GM19023 (cell line): ENCODE data around the gene MCFD2.
"Not testable (repeated sequence)": the region's sequence is repeated elsewhere in the genome, so short reads cannot be mapped to it uniquely, and the experiment has no call there.

Experiments used
- ATAC-seq: cut with Tn5 transposase; IDR thresholded peaks from one replicate; pipeline ENCODE4 v1.9.1; 2021; ENCODE audit warnings: mild to moderate bottlenecking, moderate library complexity; ENCODE audit not compliant: unreplicated experiment

MCFD2 gene

DNA sequence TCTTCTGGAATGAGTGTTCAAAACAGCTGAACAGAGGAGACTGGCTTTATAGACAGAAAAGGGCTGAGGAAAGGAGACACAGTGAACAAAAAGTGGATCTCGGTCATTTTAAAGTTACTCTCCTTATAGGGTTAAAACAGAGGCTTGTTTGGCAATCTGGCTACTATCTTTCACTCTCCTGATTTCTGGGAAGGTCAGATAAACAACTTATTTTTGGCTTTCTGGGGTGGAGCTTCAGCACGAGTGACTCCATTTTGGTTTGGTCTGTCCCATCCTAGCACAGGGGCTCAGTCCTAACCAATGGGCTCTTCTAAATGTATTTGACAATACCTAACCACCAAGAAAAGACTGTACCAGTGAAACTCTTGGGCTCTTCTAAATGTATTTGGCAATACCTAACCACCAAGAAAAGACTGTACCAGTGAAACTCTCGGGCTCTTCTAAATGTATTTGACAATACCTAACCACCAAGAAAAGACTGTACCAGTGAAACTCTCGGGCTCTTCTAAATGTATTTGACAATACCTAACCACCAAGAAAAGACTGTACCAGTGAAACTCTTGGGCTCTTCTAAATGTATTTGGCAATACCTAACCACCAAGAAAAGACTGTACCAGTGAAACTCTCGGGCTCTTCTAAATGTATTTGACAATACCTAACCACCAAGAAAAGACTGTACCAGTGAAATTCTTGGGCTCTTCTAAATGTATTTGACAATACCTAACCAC lies 39.5 kb downstream of the MCFD2 start:
- ATAC-seq: not testable (repeated sequence)

DNA sequence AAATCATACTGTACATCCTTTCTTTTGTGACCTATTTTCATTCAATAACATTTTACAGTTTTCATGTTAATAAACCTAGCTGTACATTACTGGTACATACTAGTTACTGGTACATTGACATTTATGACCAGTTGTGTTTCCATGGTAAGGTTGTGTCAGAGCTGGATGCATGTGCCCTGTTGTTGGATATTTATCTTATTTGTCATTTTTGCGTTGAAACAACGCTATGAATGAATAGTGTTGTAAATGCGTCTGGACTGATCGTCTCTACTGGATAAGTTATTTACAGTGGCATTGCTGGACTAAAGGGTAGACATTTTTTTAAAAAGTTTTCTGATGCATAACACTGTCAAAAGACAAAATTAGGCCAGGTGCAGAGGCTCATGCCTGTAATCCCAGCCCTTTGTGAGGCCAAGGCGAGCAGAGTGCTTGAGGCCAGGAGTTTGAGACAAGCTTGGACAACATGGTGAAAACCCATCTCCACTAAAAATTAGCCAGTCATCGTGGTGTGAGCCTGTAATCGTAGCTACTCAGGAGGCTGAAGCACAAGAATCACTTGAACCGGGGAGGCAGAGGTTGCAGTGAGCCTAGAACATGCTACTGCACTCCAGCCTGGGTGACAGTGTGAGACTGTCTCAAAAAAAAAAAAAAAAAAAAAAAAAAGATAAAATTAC lies 40.2 kb downstream of the MCFD2 start:
- no peak for ATAC-seq

DNA sequence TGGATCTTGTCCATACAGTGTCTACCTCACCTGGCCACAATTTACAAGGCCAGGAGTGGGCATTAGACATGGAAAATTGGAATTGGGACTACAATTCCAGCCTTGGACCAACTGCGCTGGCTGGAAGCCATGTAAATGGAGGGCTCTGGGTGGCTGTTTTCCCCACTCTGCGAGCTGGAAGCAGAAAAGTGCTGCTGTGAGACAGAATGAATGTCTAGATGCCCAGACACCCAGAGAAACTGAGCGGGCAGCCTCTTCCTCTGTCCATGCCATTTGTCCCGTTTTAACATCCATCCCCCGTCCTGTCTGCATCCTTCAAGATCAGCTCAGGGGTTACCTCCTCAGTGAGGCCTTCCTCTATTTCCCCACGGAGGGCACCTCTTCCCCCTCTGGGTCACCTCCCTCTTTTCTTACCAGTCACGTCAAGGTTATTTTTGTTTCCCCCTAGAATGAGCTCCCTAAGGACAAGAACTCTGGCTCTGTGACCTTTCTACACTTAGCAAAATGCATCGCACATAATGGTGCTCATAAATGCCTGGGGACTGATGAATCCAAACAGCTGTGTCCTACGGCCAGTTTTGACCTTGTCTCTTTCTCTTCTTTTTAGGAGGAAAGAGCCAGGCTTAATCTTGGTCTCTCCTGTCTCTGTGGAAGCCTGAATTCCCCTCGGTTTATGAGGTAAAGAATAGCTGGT lies 41.2 kb downstream of the MCFD2 start:
- no peak for ATAC-seq

DNA sequence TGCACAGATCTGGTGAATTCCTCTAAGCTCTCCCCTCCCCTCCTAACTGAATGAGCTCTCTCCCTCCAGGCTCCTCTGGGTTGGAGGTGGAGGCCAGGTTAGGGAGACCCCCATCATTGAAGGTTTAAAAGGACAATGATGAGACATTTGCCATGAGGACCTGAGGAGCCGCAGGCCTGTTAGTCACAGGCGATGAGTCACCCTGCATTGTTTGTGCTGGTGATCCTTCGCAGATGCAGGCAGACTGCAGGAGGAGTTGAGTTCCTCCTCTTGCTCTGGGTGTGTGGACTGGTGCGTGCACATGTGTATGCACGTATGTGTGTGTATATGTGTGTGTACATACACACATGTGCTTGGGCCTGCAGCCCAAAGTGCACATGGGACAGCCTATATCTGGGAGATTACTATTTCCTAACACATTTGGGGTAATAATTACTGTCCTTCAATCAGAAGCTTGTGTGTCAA lies 42.0 kb downstream of the MCFD2 start:
- ATAC-seq: no peak

DNA sequence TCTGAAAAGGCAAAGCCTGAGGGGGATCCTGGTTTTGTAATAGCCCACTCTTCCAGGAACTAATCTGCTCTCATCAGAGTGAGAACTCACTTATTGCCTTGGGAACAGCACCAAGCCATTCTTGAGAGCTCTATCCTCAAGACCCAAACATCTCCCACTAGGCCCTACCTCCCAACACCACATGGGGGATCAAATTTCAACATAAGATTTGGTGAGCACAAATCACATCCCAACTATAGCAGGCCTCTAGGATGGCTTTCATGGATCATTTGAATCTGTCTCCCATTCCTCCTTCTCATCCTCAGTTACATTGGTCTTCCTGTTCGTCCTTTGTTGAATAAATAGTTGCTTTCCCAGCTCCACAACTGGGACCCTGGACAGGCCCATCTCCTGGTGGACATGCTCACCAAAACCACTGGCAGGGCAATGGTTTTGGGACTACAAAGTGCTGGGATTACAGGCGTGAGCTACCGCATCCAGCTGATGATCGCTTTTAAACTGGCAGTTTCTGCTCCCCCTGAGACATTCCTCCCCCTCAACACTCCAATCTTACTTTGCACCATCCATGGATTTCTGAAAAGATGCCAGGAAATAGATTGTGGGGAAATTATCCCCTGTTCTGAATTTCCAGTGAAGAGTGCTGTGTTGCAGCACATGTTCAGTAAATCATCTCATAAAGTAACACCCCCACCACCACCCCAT lies 42.6 kb downstream of the MCFD2 start:
- ATAC-seq: no peak

DNA sequence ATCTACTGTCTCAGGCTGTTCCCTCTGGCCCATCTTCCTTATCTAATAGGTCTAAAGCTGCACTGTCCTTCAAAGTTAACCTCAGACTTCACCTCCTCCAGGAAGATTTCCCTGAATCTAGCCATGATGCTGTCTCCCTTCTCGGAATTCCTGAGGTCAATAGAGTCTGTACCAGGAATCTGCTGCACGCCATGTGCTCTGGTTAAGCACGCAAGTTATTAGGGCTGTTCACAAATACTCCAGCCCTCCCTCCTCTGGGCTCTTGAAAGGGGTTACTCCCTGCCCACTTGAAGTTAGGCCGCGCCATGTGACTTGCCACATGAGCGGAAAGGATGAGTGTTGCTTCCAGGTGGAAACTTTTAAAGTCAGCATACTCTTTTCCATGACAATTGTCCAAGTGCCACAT lies 43.6 kb downstream of the MCFD2 start:
- ATAC-seq: no peak

DNA sequence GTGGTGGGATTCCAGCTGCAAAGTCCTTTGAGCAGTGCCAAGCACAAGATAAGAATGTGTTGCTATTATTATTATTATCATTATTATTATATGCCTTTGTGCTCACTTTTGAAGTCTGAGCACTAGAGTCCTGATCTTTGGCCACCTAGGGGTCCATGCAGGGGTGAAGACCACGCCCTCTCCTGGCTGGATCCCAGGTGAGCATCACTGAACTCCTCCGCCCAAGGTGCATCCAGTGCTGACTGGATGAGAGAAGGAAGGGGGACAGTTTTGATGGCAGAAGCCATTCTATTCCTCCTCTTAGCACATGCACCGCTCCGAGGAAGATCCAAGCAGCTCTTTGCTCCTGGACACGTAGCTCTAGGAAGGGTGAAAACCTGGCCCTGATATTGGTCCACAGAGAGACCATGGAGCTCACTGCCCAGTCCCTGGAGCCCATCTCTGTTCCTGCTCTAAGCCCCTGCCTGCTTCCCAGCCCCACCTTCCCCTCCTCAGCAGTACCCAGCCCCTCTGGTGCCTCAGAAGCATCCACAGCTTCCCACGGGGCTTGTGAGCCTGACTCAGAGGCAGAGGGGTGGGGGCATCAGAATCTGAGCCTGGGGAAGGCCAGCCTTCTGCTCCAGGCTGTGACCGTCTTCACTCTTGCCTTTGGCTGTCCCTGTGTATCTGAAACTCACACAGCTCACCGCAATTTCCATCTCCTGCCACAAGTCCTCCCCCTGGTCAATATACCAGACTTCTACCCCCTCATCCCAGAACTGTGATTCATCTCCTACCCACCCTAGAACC lies 45.4 kb downstream of the MCFD2 start:
- ATAC-seq: no peak

DNA sequence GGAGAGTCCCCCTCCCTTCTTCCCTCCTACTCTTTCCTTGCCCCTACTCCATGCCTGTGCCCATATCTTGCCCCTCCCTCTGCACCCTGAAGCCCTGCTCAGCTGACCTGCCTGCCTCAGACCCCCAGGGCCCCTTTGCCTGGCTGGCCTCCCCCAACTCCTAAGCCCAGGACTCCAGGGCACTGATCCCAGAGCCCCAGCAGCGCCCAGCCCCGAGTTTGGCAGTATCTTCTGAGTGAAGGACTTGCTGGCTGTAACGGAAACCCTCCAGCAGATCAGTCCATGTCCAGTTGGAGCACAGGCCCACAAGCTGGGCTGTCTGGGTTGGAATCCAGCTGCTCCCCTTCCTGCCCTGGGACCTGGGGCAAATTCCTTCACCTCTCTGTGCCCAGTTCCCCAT lies 46.0 kb downstream of the MCFD2 start:
- no peak for ATAC-seq

DNA sequence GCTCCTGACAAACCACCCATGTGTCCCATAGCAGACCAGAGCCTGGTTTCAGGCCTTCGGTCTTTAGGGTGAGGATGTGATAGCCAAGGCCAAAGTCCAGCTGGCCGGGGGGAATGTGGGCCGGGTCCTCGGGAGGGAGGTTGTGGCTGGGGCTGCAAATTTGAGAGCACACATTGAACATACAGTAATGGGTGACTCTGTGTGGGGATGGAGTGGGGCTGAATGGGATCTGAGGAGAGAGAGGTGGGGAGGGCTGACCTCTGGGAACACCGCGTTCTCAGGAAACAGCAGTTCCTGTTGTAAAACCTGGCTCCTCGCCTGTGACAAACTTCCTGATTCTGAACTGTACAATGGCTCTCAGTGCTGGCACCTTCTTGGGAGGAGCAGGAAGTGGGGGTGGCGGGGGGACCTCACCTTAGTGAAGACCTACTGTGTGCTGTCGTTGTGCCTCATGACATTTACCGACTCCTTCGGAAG lies 48.8 kb downstream of the MCFD2 start:
- ATAC-seq: no peak

DNA sequence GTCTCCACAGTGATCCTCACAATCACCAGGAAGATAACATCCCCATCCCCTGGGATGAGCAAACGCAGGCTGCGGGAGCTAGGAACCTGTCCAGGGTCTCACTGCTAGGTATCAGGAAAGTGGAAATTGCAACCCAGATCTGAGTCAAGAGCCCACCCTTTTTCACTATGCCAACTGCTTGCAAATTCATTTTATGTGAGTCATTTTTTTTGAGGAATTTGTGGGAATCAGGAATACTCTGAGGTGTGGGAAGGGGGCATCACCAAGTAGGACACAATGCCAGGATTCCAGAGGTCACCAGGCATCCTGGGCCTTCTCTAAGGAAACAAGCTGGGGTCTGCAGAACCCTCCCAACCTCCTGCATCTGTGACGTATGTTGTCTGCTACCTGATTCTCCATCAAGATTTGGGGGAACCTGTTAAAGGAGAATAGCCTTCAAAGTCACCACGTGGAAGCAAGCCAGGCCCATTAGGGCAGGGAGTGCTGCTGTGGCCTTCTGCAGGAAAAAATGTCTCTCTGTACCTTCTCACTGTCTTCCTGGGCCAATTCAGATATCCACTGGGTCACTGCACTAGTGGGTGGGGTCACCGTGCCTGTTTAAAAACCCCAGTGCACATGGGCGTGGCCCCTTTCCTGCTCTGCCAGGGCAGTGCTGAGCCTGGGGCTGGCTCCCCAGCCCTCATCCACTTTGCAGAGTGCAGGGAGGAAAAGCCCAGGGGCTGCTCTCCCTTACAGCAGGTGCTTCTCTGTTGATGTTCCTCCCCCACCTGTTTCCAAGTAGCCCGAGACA lies 50.2 kb downstream of the MCFD2 start:
- no peak for ATAC-seq

DNA sequence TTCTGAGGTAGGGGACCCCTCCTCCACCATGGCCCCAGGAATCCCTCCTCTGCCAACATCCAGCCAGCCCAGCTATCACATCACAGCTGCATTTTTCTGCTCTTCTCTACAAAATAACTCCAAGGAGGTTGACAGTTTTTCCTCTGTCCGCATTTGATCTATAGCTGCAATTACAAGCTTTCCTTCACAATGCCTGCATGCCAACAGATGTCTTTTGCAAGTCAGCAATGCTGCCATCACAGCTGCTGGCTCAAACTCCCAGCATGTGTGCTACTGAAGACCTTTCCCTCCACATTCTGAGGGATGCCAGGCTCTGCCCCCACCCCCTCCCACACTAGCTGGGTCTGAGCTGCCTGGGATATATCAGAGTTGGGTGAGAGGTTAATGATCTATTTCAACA lies 51.7 kb downstream of the MCFD2 start:
- ATAC-seq: no peak

DNA sequence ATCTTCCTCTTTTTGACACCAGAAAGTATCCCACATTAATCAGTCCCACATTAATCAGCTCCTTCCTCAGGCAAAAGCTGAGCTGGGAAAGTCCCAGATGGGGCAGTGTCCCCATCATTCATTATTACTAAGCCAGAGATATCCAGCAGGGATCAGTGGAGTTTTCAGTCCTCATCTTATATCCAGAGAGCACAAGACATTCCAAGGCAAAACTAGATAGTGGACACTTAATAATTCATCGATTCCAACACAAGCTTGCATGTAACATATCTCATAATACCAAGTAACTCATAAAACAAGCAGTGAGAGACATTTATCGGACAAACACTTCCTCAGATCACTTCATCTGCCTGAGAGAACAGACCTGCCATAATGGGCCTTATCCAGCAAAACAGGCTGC lies 53.1 kb downstream of the MCFD2 start:
- ATAC-seq: no peak

DNA sequence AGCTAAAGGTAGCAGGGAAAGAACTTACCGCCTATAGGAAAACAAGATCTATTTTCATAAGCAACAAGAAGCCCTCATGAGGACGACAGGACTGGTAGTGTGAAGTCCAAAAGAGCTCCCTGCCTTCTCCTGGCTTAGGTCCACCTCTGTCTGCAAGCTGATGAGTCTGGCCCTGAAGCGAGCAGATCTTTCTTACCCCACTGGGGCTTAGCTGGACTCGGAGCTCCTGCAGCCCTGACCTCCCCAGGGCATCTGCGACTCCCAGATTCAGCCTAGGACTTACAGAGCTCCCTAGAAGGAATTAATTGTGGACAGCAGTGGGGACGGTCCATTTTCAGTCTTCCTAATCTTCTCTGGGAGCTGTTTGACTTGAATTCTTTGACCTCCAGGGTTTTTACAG lies 53.7 kb downstream of the MCFD2 start:
- ATAC-seq: no peak

DNA sequence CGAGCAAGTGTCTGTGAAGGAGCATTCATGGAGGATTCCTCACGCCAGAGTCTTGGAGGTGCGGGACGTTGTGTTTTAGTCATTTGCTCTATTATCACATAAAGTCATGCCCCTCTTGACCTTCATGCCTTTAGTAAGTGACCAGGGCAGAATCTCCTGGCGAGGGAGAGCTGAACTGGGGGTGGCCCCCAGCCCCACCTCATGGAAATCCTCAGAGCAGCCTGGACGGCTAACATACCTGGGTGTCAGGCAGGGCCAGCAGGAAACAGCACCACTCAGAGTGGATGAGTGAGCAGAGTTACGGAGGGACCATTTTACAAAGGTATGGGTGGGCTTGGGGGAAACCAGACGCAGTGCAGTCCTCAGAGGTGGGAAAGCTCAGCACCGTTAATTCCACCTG lies 56.1 kb downstream of the MCFD2 start:
- ATAC-seq: no peak

DNA sequence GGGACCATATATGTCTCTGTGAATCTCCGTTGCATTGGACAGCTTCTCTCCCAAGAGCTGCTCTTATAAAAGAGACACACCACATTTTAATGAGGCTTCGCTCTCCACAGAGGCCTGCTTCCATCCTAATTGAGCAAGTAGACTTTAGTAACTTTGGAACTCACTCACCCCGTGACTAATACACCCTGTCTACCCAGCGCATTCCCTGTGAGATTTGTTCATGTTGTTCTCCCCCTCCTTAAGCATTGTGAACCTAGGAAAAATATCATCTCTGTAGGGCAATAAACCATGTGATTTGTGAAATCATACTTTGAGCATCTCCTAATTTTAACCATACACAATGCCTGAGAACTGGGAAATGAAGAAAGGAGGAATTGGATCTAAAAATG lies 56.9 kb downstream of the MCFD2 start:
- ATAC-seq: no peak

DNA sequence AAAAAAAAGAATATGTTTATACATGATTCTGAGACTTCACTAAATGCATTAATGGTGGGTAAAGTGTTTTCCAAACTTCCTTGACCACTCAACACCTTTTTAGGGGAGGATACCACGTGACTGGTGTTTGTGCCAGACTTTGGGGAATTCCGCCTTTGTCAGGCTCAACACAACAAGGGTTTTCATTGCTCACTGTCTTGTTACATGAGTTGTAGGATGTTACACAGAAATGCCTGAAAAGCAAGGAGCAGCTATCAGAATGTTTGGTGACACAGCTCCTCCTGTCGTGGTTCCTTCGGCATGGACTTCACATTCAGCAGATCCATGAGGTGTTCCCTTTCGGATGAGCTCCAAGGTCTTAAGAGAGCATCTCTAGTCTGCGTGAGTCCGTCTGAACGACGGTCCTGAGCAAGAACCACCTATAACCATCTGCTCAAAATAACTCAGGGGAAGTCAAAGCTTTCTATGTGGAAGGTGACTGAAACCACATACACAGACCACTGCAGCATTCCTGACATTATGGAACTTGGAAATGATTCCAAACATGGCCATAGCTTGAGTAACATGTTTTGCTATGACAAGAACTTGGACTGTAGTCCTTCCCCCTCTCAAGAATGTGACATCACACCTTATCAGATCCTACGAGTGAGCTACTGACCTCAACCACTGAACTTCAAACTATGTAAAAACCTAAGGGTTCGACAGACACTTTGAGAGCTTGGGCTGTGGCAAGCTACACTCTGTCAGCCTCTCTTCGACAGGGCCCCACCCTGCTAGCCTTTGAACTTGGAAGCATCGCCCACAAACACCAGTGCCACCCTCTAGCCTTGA lies 57.5 kb downstream of the MCFD2 start:
- no peak for ATAC-seq

DNA sequence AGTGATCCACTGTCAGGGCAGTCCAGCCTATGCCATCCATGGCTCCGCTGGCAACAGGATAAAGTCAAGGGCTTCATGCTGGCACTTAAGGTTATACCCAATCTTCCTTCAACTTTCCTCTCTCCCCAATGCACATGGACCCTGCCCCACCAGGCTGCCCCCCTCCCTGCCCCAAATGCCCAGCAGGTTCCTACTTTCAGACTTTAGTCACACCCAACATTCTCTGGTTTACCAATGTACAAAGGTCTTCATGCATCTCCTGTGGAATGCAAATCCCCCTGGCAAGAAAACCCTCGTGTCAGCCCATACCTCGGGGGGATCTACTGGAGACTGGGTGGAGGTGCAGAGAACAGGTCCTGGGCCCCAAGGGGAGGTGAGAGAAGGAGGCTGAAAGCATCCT lies 59.3 kb downstream of the MCFD2 start:
- ATAC-seq: no peak

DNA sequence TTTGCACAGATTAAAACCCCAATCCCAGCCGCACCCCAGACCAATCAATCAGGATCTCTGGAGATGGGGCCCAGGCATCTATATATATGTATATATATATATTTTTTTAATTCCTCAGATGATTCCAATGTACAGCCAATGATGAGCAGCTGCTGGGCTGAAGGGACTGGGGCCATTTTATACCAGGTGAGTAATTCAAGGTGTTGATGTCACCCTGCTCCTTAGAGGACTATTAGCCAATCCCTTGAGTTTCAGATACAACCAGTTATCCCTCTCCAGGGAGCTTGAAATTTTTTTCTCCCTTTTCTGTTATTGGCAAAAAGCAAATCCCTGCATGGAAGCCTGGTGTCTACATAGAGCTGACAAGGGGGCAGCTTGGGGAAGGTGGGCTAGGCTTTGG lies 59.8 kb downstream of the MCFD2 start:
- no peak for ATAC-seq

DNA sequence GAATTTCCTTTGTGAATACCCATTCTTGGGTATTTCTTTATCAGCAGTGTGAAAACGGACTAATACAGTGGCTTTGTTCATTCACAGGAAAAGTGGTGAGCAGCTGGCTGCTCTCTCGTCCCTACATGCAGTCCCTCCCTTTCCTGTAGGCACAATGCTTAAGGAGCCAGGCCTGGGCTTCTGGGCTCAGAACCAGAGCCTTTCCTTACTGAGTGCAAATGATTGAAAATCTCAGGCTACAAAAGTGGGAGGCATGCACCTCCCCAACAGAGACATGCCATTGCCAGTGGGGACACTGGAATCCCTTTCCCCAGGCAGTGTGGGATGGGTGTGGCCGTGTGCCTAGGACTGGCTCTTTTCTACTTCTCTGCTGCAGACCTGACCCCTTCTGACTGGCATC lies 61.3 kb downstream of the MCFD2 start:
- ATAC-seq: no peak
